MM.1S (cell line): ENCODE results near the gene MINDY4.
A peak's percentile ranks its signal among the peaks of the same experiment; 100 is the strongest.

Source experiments
- DNase-seq: peaks from one replicate; pipeline ENCODE4 v3.0.0-alpha.2; 2015
- H2AFZ ChIP-seq: fragments of 300-600 bp; sonication (generic); 2 replicates; pipeline ENCODE4 v1.6.0; 2016; ENCODE audit warnings: antibody characterized with exemption, low read length
- H3F3A ChIP-seq: fragments of 300-600 bp; sonication (generic); 2 replicates; pipeline ENCODE4 v1.6.1; 2016; ENCODE audit warnings: mild to moderate bottlenecking, antibody characterized with exemption, low read length, moderate library complexity, mixed read lengths; ENCODE audit not compliant: insufficient read depth
- H3K27ac ChIP-seq: fragments of 300-600 bp; sonication (generic); 2 replicates; pipeline ENCODE4 v1.5.1; 2016; ENCODE audit warnings: mild to moderate bottlenecking, low read length
- H3K27me3 ChIP-seq: fragments of 300-600 bp; sonication (generic); replicated peaks from 2 replicates; pipeline ENCODE4 v1.6.0; 2016; ENCODE audit warnings: low read length; ENCODE audit not compliant: insufficient read depth
- H3K36me3 ChIP-seq: fragments of 300-600 bp; sonication (generic); replicated peaks from 2 replicates; pipeline ENCODE4 v1.6.1; 2016; ENCODE audit warnings: mild to moderate bottlenecking, low read length, mixed read lengths; ENCODE audit not compliant: insufficient read depth
- H3K4me1 ChIP-seq: fragments of 300-600 bp; sonication (generic); 2 replicates; pipeline ENCODE4 v1.6.1; 2016; ENCODE audit warnings: low read length, mixed read lengths
- H3K4me2 ChIP-seq: fragments of 300-600 bp; sonication (generic); 2 replicates; pipeline ENCODE4 v1.6.0; 2016; ENCODE audit warnings: low read depth, low read length
- H3K4me3 ChIP-seq: fragments of 300-600 bp; sonication (generic); 2 replicates; pipeline ENCODE4 v1.5.1; 2016; ENCODE audit warnings: low read length, mixed read lengths
- H3K79me2 ChIP-seq: fragments of 300-600 bp; sonication (generic); 2 replicates; pipeline ENCODE4 v1.6.1; 2016; ENCODE audit warnings: mixed run types, low read length, mixed read lengths
- H3K9ac ChIP-seq: fragments of 300-600 bp; sonication (generic); 2 replicates; pipeline ENCODE4 v1.6.1; 2016; ENCODE audit warnings: low read length, mixed read lengths
- H3K9me2 ChIP-seq: fragments of 300-600 bp; sonication (generic); replicated peaks from 2 replicates; pipeline ENCODE4 v1.6.1; 2016; ENCODE audit warnings: mild to moderate bottlenecking, low read length, mixed read lengths; ENCODE audit not compliant: insufficient read depth
- H3K9me3 ChIP-seq: fragments of 300-600 bp; sonication (generic); replicated peaks from 2 replicates; pipeline ENCODE4 v1.6.1; 2016; ENCODE audit warnings: mild to moderate bottlenecking, low read length, mixed read lengths; ENCODE audit not compliant: insufficient read depth
- H4K20me1 ChIP-seq: fragments of 300-600 bp; sonication (generic); 2 replicates; pipeline ENCODE4 v1.6.1; 2016; ENCODE audit warnings: mild to moderate bottlenecking, low read length, moderate library complexity, mixed read lengths; ENCODE audit not compliant: insufficient read depth
- EZH2 ChIP-seq: fragments of 300-600 bp; sonication (generic); optimal IDR thresholded peaks from 2 replicates; pipeline ENCODE3; 2017; ENCODE audit warnings: low read depth, mild to moderate bottlenecking, antibody characterized with exemption, low read length, mixed read lengths
- EZH2phosphoT487 ChIP-seq: fragments of 300-600 bp; sonication (generic); IDR thresholded peaks from 2 replicates; pipeline ENCODE4 v1.6.1; 2018; ENCODE audit warnings: antibody characterized with exemption, low read length
- TF ChIP-seq, protein P1 (sequence below): fragments of 300-600 bp; sonication (generic); IDR thresholded peaks from 2 replicates; pipeline ENCODE4 v1.5.1; 2016; ENCODE audit warnings: antibody characterized with exemption, low read length, mixed read lengths

The MINDY4 gene

GRCh38 chr7:30797176-30798040 is 26.2 kb downstream of the MINDY4 start:
- peak overlapping the region; percentile 31; the same call in 1 of the 2 replicates for H3K4me2 ChIP-seq
- DNase-seq = no peak
- H4K20me1 ChIP-seq = no peaks in the 10 kb centered on the region
- no peaks in the 10 kb centered on the region for H3K9me2 ChIP-seq
- peak overlapping the region; percentile 52; the same call in 1 of the 2 replicates for H3K27ac ChIP-seq
- peaks cover 14% of the 10 kb centered on the region for H3F3A ChIP-seq
- no peaks in the 10 kb centered on the region for H3K36me3 ChIP-seq
- no peaks in the 10 kb centered on the region for H3K27me3 ChIP-seq
- H3K4me3 ChIP-seq = no peak overlapping the region
- H3K9ac ChIP-seq = no peak overlapping the region
- H3K9me3 ChIP-seq = no peaks in the 10 kb centered on the region
- H3K4me1 ChIP-seq = peaks cover 29% of the 10 kb centered on the region
- no peaks in the 10 kb centered on the region for H3K79me2 ChIP-seq
- TF ChIP-seq, protein P1, sequence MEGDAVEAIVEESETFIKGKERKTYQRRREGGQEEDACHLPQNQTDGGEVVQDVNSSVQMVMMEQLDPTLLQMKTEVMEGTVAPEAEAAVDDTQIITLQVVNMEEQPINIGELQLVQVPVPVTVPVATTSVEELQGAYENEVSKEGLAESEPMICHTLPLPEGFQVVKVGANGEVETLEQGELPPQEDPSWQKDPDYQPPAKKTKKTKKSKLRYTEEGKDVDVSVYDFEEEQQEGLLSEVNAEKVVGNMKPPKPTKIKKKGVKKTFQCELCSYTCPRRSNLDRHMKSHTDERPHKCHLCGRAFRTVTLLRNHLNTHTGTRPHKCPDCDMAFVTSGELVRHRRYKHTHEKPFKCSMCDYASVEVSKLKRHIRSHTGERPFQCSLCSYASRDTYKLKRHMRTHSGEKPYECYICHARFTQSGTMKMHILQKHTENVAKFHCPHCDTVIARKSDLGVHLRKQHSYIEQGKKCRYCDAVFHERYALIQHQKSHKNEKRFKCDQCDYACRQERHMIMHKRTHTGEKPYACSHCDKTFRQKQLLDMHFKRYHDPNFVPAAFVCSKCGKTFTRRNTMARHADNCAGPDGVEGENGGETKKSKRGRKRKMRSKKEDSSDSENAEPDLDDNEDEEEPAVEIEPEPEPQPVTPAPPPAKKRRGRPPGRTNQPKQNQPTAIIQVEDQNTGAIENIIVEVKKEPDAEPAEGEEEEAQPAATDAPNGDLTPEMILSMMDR = no peak
- TF ChIP-seq EZH2 (no peak), EZH2phosphoT487 (no peak)
- no peak overlapping the region for H2AFZ ChIP-seq

GRCh38 chr7:30799206-30799975 is 28.2 kb downstream of the MINDY4 start:
- Histone ChIP-seq H3K4me1 (peaks cover 29% of the 10 kb centered on the region), H3K4me3 (no peak overlapping the region), H4K20me1 (no peaks in the 10 kb centered on the region), H3K9me2 (no peaks in the 10 kb centered on the region), H3K36me3 (no peaks in the 10 kb centered on the region), H3F3A (peaks cover 14% of the 10 kb centered on the region), H3K4me2 (no peak overlapping the region), H3K27me3 (no peaks in the 10 kb centered on the region), H3K27ac (no peak overlapping the region), H3K9ac (no peak overlapping the region), H2AFZ (no peak overlapping the region), H3K79me2 (no peaks in the 10 kb centered on the region), H3K9me3 (no peaks in the 10 kb centered on the region)
- TF ChIP-seq, protein P1 = no peak
- TF ChIP-seq EZH2 (no peak), EZH2phosphoT487 (no peak)
- no peak for DNase-seq

DNA sequence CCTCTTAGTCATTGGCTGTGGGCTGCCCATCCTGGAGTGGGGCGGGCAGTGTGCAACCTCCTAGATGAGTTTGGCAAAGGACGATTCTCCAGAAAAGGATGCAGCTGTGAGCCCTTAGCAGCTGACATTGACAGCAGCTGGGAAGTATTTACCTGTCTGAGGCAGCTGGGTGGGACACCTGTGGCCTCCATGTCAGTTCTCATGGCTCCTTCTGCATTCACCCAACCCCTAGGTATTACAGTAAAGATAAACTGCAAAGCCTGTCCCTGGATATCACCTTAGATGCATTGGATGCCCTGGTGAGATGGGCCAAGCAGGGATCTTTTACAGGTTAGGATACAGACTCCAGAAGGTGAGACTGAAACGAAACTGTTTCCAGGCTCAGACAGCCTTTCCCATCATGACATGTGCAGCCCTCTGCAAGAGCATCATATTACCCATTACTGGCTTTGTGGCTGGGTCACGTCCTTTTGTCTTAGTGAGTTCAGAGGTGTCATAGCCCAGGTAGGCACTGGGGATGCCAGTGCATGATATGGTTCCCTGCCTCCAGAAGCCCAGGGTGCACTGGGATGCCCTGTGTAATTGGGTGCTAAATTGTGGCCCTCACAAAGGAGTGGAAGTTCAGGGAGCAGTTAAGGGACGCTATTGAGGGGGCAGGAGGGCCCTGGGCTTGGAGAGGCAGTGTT is 28.9 kb downstream of the MINDY4 start:
- no peak overlapping the region for H3K4me2 ChIP-seq
- H3K27me3 ChIP-seq = no peaks in the 10 kb centered on the region
- H3K79me2 ChIP-seq = no peaks in the 10 kb centered on the region
- H3K27ac ChIP-seq = no peak overlapping the region
- H2AFZ ChIP-seq = no peak overlapping the region
- TF ChIP-seq EZH2 (no peak), EZH2phosphoT487 (no peak)
- TF ChIP-seq, protein P1 = no peak
- H3F3A ChIP-seq = peaks cover 14% of the 10 kb centered on the region
- H3K9ac ChIP-seq = no peak overlapping the region
- H3K36me3 ChIP-seq = no peaks in the 10 kb centered on the region
- no peaks in the 10 kb centered on the region for H3K9me2 ChIP-seq
- no peak overlapping the region for H3K4me3 ChIP-seq
- no peak for DNase-seq
- H3K4me1 ChIP-seq = peaks cover 24% of the 10 kb centered on the region
- H4K20me1 ChIP-seq = no peaks in the 10 kb centered on the region
- no peaks in the 10 kb centered on the region for H3K9me3 ChIP-seq
